WTC11 (cell line): ENCODE data around the gene RIF1. TPM values are rescaled to one million over a fixed set of nuclear protein-coding genes. Genes with fewer than 3 reads are reported as not detected.

Experiments used
- ATAC-seq: fragments of 200-7000 bp; cut with Tn5 transposase; 2 replicates; pipeline ENCODE4 v1.10.0; 2021; ENCODE audit warnings: mild to moderate bottlenecking, moderate library complexity
- CTCF ChIA-PET: fragments of 300-600 bp; sonication (Branson Sonifier 250); formaldehyde crosslinking; loops from one replicate; lab custom pipeline; 2021; ENCODE audit warnings: antibody characterized with exemption; lab: Charles Lee
- POLR2A ChIA-PET: fragments of 350-600 bp; sonication (Branson Sonifier 250); formaldehyde crosslinking; loops from one replicate; lab custom pipeline; 2021; ENCODE audit warnings: antibody characterized with exemption; lab: Charles Lee
- DNase-seq: peaks from one replicate; pipeline ENCODE4 v3.0.0; 2021; ENCODE audit warnings: low spot score
- H3K27ac Mint-ChIP-seq: 2 replicates; pipeline ENCODE4 v1.8.0; 2021; ENCODE audit warnings: mixed read lengths
- H3K27me3 Mint-ChIP-seq: 2 replicates; pipeline ENCODE4 v1.8.0; 2021; ENCODE audit warnings: low read depth, mild to moderate bottlenecking, moderate library complexity, mixed read lengths
- H3K36me3 Mint-ChIP-seq: 2 replicates; pipeline ENCODE4 v1.8.0; 2021; ENCODE audit warnings: mixed read lengths
- H3K4me1 Mint-ChIP-seq: 2 replicates; pipeline ENCODE4 v1.8.0; 2022; ENCODE audit warnings: mixed read lengths
- H3K4me3 Mint-ChIP-seq: 2 replicates; pipeline ENCODE4 v1.8.0; 2021; ENCODE audit warnings: mild to moderate bottlenecking, moderate library complexity, mixed read lengths
- H3K9me3 Mint-ChIP-seq: 2 replicates; pipeline ENCODE4 v1.8.0; 2021; ENCODE audit warnings: mixed read lengths
- ATF2 ChIP-seq: sonication (generic); formaldehyde crosslinking; IDR thresholded peaks from 2 replicates; pipeline ENCODE4 v1.8.1; 2022; ENCODE audit warnings: low read depth, missing genetic modification reagents, borderline replicate concordance
- ATF3 ChIP-seq: sonication (generic); formaldehyde crosslinking; conservative IDR thresholded peaks from 2 replicates; pipeline ENCODE4 v1.8.1; 2022; ENCODE audit warnings: mild to moderate bottlenecking, missing genetic modification reagents
- E2F1 ChIP-seq: sonication (generic); formaldehyde crosslinking; IDR thresholded peaks from 2 replicates; pipeline ENCODE4 v1.8.0; 2022; ENCODE audit warnings: mild to moderate bottlenecking, missing genetic modification reagents
- ELF4 ChIP-seq: sonication (generic); formaldehyde crosslinking; IDR thresholded peaks from 2 replicates; pipeline ENCODE4 v1.8.1; 2022; ENCODE audit warnings: low read depth, mild to moderate bottlenecking, moderate library complexity, missing genetic modification reagents
- ERG ChIP-seq: fragments of 250-450 bp; sonication (Bioruptor Pico); IDR thresholded peaks from 2 replicates; pipeline ENCODE4 v1.8.0; 2021; ENCODE audit warnings: mild to moderate bottlenecking
- ESRRA ChIP-seq: sonication (generic); formaldehyde crosslinking; IDR thresholded peaks from 2 replicates; pipeline ENCODE4 v1.8.1; 2022; ENCODE audit warnings: mild to moderate bottlenecking, missing genetic modification reagents, borderline replicate concordance
- FOXK1 ChIP-seq: sonication (generic); formaldehyde crosslinking; IDR thresholded peaks from 2 replicates; pipeline ENCODE4 v1.8.0; 2022; ENCODE audit warnings: mild to moderate bottlenecking, moderate library complexity, missing genetic modification reagents
- FOXP4 ChIP-seq: sonication (generic); formaldehyde crosslinking; IDR thresholded peaks from 2 replicates; pipeline ENCODE4 v1.8.0; 2022; ENCODE audit warnings: mild to moderate bottlenecking, missing genetic modification reagents
- GTF2I ChIP-seq: fragments of 250-450 bp; sonication (Bioruptor Pico); conservative IDR thresholded peaks from 2 replicates; pipeline ENCODE4 v1.4.0; 2021; ENCODE audit warnings: mild to moderate bottlenecking
- HMGA2 ChIP-seq: fragments of 250-450 bp; sonication (Bioruptor Pico); IDR thresholded peaks from 2 replicates; pipeline ENCODE4 v1.4.0; 2021; ENCODE audit warnings: mild to moderate bottlenecking, moderate library complexity
- JAZF1 ChIP-seq: fragments of 250-450 bp; sonication (Bioruptor Pico); IDR thresholded peaks from 2 replicates; pipeline ENCODE4 v1.9.0; 2021; ENCODE audit warnings: moderate library complexity, mild to moderate bottlenecking, inconsistent platforms
- MAX ChIP-seq: sonication (generic); formaldehyde crosslinking; IDR thresholded peaks from 2 replicates; pipeline ENCODE4 v1.8.0; 2022; ENCODE audit warnings: mild to moderate bottlenecking, missing genetic modification reagents
- NR2C2 ChIP-seq: sonication (generic); formaldehyde crosslinking; IDR thresholded peaks from 2 replicates; pipeline ENCODE4 v1.8.0; 2022; ENCODE audit warnings: mild to moderate bottlenecking, missing genetic modification reagents
- OVOL2 ChIP-seq: fragments of 250-450 bp; sonication (Bioruptor Pico); IDR thresholded peaks from 2 replicates; pipeline ENCODE4 v1.9.0; 2021; ENCODE audit warnings: mild to moderate bottlenecking, borderline replicate concordance
- SMAD3 ChIP-seq: sonication (generic); formaldehyde crosslinking; IDR thresholded peaks from 2 replicates; pipeline ENCODE4 v1.8.0; 2022; ENCODE audit warnings: missing genetic modification reagents, mild to moderate bottlenecking, borderline replicate concordance
- TCF7 ChIP-seq: sonication (generic); formaldehyde crosslinking; IDR thresholded peaks from 2 replicates; pipeline ENCODE4 v1.8.0; 2022; ENCODE audit warnings: mild to moderate bottlenecking, low read depth, missing genetic modification reagents, moderate library complexity
- ZBTB43 ChIP-seq: sonication (generic); formaldehyde crosslinking; IDR thresholded peaks from 2 replicates; pipeline ENCODE4 v1.8.1; 2023; ENCODE audit warnings: mild to moderate bottlenecking, missing genetic modification reagents
- ZNF317 ChIP-seq: sonication (generic); formaldehyde crosslinking; IDR thresholded peaks from 2 replicates; pipeline ENCODE4 v1.8.1; 2023; ENCODE audit warnings: low read depth, mild to moderate bottlenecking, moderate library complexity, missing genetic modification reagents, borderline replicate concordance
- ZSCAN18 ChIP-seq: fragments of 250-450 bp; sonication (Bioruptor Pico); IDR thresholded peaks from 2 replicates; pipeline ENCODE4 v2.1.2; 2022; ENCODE audit warnings: mild to moderate bottlenecking, moderate library complexity
- total RNA-seq: library from RNA; stranded (reverse); gene quantifications from 3 replicates; pipeline ENCODE4 v1.2.3, GENCODE V29; 2021

RIF1 gene
- total RNA-seq, 1 experiment from 2014 or later: 96.9 TPM

GRCh38 chr2:151438506-151438905 lies 28.8 kb downstream of the RIF1 start (continued):
- no peak for TF ChIP-seq OVOL2 (CRISPR knock-in tag)
- no peak for TF ChIP-seq ATF3 (CRISPR knock-in tag)
- TF ChIP-seq, all 79 proteins: peak for 0

- DNase-seq (no peak), ATAC-seq (no peak)
- ChIA-PET POLR2A (no interaction called here), CTCF (interaction anchor here (0.6 kb wide), 1 partner anchor 106 kb away, joined by 3 read pairs; no protein-coding TSS in a partner anchor)
- H3K4me1 Mint-ChIP-seq: 0 out of 2 replicates have a peak, but pooled peaks cover 3% of the 10 kb centered on the region
- no peak overlapping the region for H3K4me3 Mint-ChIP-seq
- H3K27me3 Mint-ChIP-seq: no peaks in the 10 kb centered on the region
- H3K27ac Mint-ChIP-seq: no peak overlapping the region
- H3K9me3 Mint-ChIP-seq: no peaks in the 10 kb centered on the region
- TF ChIP-seq JAZF1 (CRISPR knock-in tag) (no peak), FOXK1 (no peak), TCF7 (CRISPR knock-in tag) (no peak), ATF2 (CRISPR knock-in tag) (no peak), ZNF317 (CRISPR knock-in tag) (no peak), GTF2I (CRISPR knock-in tag) (no peak), ATF3 (CRISPR knock-in tag) (no peak), ELF4 (CRISPR knock-in tag) (no peak), HMGA2 (CRISPR knock-in tag) (no peak), SMAD3 (CRISPR knock-in tag) (no peak), ERG (CRISPR knock-in tag) (no peak), ZBTB43 (CRISPR knock-in tag) (no peak), MAX (CRISPR knock-in tag) (no peak), ZSCAN18 (no peak), NR2C2 (CRISPR knock-in tag) (no peak), E2F1 (no peak), FOXP4 (no peak), ESRRA (CRISPR knock-in tag) (no peak)
- H3K36me3 Mint-ChIP-seq: peaks cover 79% of the 10 kb centered on the region
These were observed 29.4 kb downstream of the RIF1 start for GRCh38 chr2:151439127-151439526.
